Activated gamma-delta T cell treated with Interleukin-2 at 50 U/mL for 16 hours (primary cell): ENCODE data around the gene TRIM40.

Experiments
- DNase-seq: peaks from one replicate; pipeline ENCODE4 v3.0.0-alpha.2; 2020

Gene TRIM40

GRCh38 chr6:30150671-30151395, 14.9 kb downstream of the TRIM40 start:
- DNase-seq = no peak

- no peak for DNase-seq
Measured at GRCh38 chr6:30151580-30151979, 15.6 kb downstream of the TRIM40 start.

- DNase-seq = no peak
Measured at GRCh38 chr6:30152016-30152673, 16.2 kb downstream of the TRIM40 start.

GRCh38 chr6:30152910-30153610, 17.1 kb downstream of the TRIM40 start:
- DNase-seq = no peak

GRCh38 chr6:30154061-30154460, 18.1 kb downstream of the TRIM40 start:
- no peak for DNase-seq

GRCh38 chr6:30154709-30155519, 19.0 kb downstream of the TRIM40 start:
- DNase-seq = no peak

GRCh38 chr6:30155520-30156261, 19.8 kb downstream of the TRIM40 start:
- DNase-seq = no peak

- DNase-seq = no peak
Measured at GRCh38 chr6:30156262-30156599, 20.3 kb downstream of the TRIM40 start.

GRCh38 chr6:30156774-30157173, 20.8 kb downstream of the TRIM40 start:
- no peak for DNase-seq

GRCh38 chr6:30157581-30157980, 21.6 kb downstream of the TRIM40 start:
- DNase-seq = no peak

GRCh38 chr6:30157999-30158398, 22.1 kb downstream of the TRIM40 start:
- DNase-seq = no peak

- no peak for DNase-seq
Measured at GRCh38 chr6:30158475-30159040, 22.6 kb downstream of the TRIM40 start.

GRCh38 chr6:30160008-30160784, 24.3 kb downstream of the TRIM40 start:
- DNase-seq = no peak

GRCh38 chr6:30160785-30161531, 25.0 kb downstream of the TRIM40 start, which contains the start of gene TRIM10:
TRIM10 (minus strand) TSS chr6:30161211; CDS start chr6:30160858, 353 bp downstream.
- no peak for DNase-seq

- no peak for DNase-seq
Measured at GRCh38 chr6:30162265-30163089, 26.5 kb downstream of the TRIM40 start.

- DNase-seq = no peak
Measured at GRCh38 chr6:30163090-30163917, 27.4 kb downstream of the TRIM40 start, which contains the start of gene TRIM15. TRIM15 (plus strand) TSS chr6:30163546; CDS start chr6:30163685, 139 bp downstream.

GRCh38 chr6:30163918-30164654, 28.1 kb downstream of the TRIM40 start:
- DNase-seq = no peak

GRCh38 chr6:30164714-30165113, 28.8 kb downstream of the TRIM40 start:
- no peak for DNase-seq
